Heart left ventricle (tissue), 13 donors: Measurements from ENCODE around the gene LEPROT.

Source experiments
- POLR2A ChIP-seq, 2 donors: fragments of 450-650 bp; IDR thresholded peaks; one replicate each; pipeline ENCODE4 v1.6.1; 2017; ENCODE audit warnings: antibody characterized with exemption in 2 of 2, mild to moderate bottlenecking in 2 of 2, moderate library complexity in 2 of 2
- TF ChIP-seq, protein P1 (sequence below), 12 donors: fragments of 200-600 bp; sonication (generic) in 4 of 12; IDR thresholded peaks; one replicate each; pipeline versions ENCODE4 v1.5.0 to v1.8.0; 2018 to 2022; ENCODE audit warnings: antibody characterized with exemption in 12 of 12, mild to moderate bottlenecking in 5 of 12
- donor health status: ischemic (EF 13 %, LVEDD 7.1; RV severe dilation, severe dysfunction).
- donor health status: DM: no; HTN: yes; CAD: no.
- donor health status: DM: no; HTN: no; CAD: no.
- donor health status: ischemic (EF 25% LVEDD 6.9; RV normal size, moderate dysfunction).
- donor health status: ischemic (EF 25% LVEDD 5.7; RV mildly dilated, moderate dysfunction).
- donor health status: ischemic (EF 35%, LVEDD 5.7; RV mildly dilated, moderate dysfunction).
- donor health status: nonischemic (EF 11% LVEDD 7.7; RV severe dilation, severe dysfunction).
- donor health status: DM: yes; HTN: yes; CAD: no.
- donor health status: PGD.
- donor health status: ischemic (EF 29% LVEDD 5.4; RV normal size, mild dysfunction).
- donor health status: nonischemic (EF 23%, LVEDD 6.1; RV moderate dilation, normal function).

DNA sequence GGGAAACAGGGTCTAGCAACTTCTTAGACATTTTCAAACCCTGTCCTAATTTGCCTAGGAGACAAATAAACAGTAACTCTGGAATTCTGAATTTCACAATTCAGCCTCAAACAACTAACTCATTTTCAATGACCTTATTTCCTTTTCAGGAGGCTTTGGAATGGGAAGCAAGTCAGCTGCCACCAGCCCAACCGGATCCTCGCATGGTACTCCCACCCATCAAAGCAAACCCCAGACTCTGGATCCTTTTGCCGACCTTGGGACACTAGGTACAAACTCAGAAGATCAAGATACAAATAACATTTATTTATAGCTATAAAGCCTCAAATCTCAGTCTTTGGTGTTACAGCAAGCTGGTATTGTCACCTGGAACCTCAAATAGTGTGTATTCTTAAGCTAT lies 18.9 kb upstream of the LEPROT start:
- TF ChIP-seq, protein P1, sequence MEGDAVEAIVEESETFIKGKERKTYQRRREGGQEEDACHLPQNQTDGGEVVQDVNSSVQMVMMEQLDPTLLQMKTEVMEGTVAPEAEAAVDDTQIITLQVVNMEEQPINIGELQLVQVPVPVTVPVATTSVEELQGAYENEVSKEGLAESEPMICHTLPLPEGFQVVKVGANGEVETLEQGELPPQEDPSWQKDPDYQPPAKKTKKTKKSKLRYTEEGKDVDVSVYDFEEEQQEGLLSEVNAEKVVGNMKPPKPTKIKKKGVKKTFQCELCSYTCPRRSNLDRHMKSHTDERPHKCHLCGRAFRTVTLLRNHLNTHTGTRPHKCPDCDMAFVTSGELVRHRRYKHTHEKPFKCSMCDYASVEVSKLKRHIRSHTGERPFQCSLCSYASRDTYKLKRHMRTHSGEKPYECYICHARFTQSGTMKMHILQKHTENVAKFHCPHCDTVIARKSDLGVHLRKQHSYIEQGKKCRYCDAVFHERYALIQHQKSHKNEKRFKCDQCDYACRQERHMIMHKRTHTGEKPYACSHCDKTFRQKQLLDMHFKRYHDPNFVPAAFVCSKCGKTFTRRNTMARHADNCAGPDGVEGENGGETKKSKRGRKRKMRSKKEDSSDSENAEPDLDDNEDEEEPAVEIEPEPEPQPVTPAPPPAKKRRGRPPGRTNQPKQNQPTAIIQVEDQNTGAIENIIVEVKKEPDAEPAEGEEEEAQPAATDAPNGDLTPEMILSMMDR (IDR thresholded peaks at IDR 0.05): no peak
- no peak for TF ChIP-seq POLR2A (IDR thresholded peaks at IDR 0.05)
